Measurements from ENCODE around the gene CYB561D2.

- TF ChIP-seq E2F3 (CRISPR knock-in tag; IDR thresholded peaks at IDR 0.05) (no peak), CTCF (IDR thresholded peaks at IDR 0.05 in 2 of 3, conservative IDR thresholded peaks at IDR 0.05 in 1 of 3; ENCODE audit: insufficient read depth in 2 of 3, low read depth in 1 of 3, low read length in 3 of 3) (no peak), DMBX1 (CRISPR knock-in tag; IDR thresholded peaks at IDR 0.05; ENCODE audit: borderline replicate concordance) (no peak), NR1H2 (CRISPR knock-in tag; IDR thresholded peaks at IDR 0.05) (no peak), TAF15 (IDR thresholded peaks at IDR 0.05; ENCODE audit: low read depth, low read length) (no peak), ZBTB7A (IDR thresholded peaks at IDR 0.05; ENCODE audit: borderline replicate concordance, control insufficient read depth, low read depth, low read length) (no peak), EZH2 (IDR thresholded peaks at IDR 0.05; ENCODE audit: borderline replicate concordance, low read depth, low read length) (no peak), CHD4 (IDR thresholded peaks at IDR 0.05; ENCODE audit: insufficient read depth, insufficient replicate concordance, low read depth, low read length, poor library complexity, severe bottlenecking) (no peak), ATF2 (CRISPR knock-in tag; IDR thresholded peaks at IDR 0.05) (no peak), ZHX1 (conservative IDR thresholded peaks at IDR 0.05; ENCODE audit: low read length) (no peak), BCOR (IDR thresholded peaks at IDR 0.05) (no peak), MAFF (IDR thresholded peaks at IDR 0.05; ENCODE audit: low read length) (no peak), KDM1A (IDR thresholded peaks at IDR 0.05) (no peak)
Observed at GRCh38 chr3:50401978-50402595, 51.4 kb downstream of the CYB561D2 start.
